Fibroblast of lung (primary cell): ENCODE results near the gene KRTAP10-1. TPM values are rescaled to one million over a fixed set of nuclear protein-coding genes. Genes with fewer than 3 reads are reported as not detected.

Source experiments
- DNase-seq, 2 donors: peaks; one replicate each; pipeline versions ENCODE4 v3.0.0 to v3.0.0-alpha.2; 2010; ENCODE audit warnings: low read depth in 2 of 2
- H2AFZ ChIP-seq: 2 replicates; pipeline ENCODE4 v1.5.1; 2012; ENCODE audit warnings: low read length, control low read depth, inconsistent platforms
- H3K27ac ChIP-seq: 2 replicates; pipeline ENCODE4 v1.5.1; 2011; ENCODE audit warnings: low read length, control low read depth; ENCODE audit not compliant: insufficient read depth
- H3K27me3 ChIP-seq: 2 replicates; pipeline ENCODE4 v1.5.1; 2011; ENCODE audit warnings: mild to moderate bottlenecking, low read length; ENCODE audit not compliant: control insufficient read depth, insufficient read depth
- H3K36me3 ChIP-seq: 2 replicates; pipeline ENCODE4 v1.5.1; 2011; ENCODE audit warnings: low read length; ENCODE audit not compliant: control insufficient read depth, insufficient read depth
- H3K4me1 ChIP-seq: 2 replicates; pipeline ENCODE4 v1.5.1; 2011; ENCODE audit warnings: low read length; ENCODE audit not compliant: control insufficient read depth, insufficient read depth; ENCODE audit errors: extremely low read depth
- H3K4me2 ChIP-seq: 2 replicates; pipeline ENCODE4 v1.5.1; 2011; ENCODE audit warnings: low read length, control low read depth; ENCODE audit not compliant: insufficient read depth; ENCODE audit errors: extremely low read depth
- H3K4me3 ChIP-seq, 4 experiments: fragments of 200-600 bp in 1 of 4; sonication (generic) in 1 of 4; replicated peaks in 1 of 4; 2 replicates each; pipeline ENCODE4 v1.5.1; 2011 to 2016; ENCODE audit warnings: low read length in 4 of 4, low read depth in 3 of 4, mild to moderate bottlenecking in 3 of 4, control low read depth in 2 of 4, inconsistent platforms in 1 of 4, mixed read lengths in 1 of 4; ENCODE audit not compliant: insufficient read depth in 1 of 4; ENCODE audit errors: control extremely low read depth in 1 of 4
- H3K79me2 ChIP-seq: 2 replicates; pipeline ENCODE4 v1.5.1; 2012; ENCODE audit warnings: mild to moderate bottlenecking, low read length, inconsistent platforms; ENCODE audit not compliant: control insufficient read depth, insufficient read depth
- H3K9ac ChIP-seq: 2 replicates; pipeline ENCODE4 v1.5.1; 2011; ENCODE audit warnings: mild to moderate bottlenecking, low read length, control low read depth; ENCODE audit not compliant: insufficient read depth
- H3K9me3 ChIP-seq: 2 replicates; pipeline ENCODE4 v1.5.1; 2012; ENCODE audit warnings: low read depth, low read length; ENCODE audit not compliant: control insufficient read depth, insufficient read depth
- H4K20me1 ChIP-seq: 2 replicates; pipeline ENCODE4 v1.5.1; 2011; ENCODE audit warnings: low read length; ENCODE audit not compliant: control insufficient read depth, insufficient read depth; ENCODE audit errors: extremely low read depth
- EZH2 ChIP-seq: IDR thresholded peaks from 2 replicates; pipeline ENCODE4 v1.5.1; 2012; ENCODE audit warnings: low read length, control low read depth, mild to moderate bottlenecking; ENCODE audit errors: missing control alignments
- polyA plus RNA-seq, 2 donors: library from polyadenylated mRNA; depleted of rRNA in 1 of 2; stranded (reverse) in 1 of 2; unstranded in 1 of 2; fragments of >200 nt; gene quantifications; 2 replicates each; pipeline ENCODE4 v1.2.1, GENCODE V29; 2011 to 2012; ENCODE audit warnings: missing spikeins in 1 of 2
- total RNA-seq: library from RNA; depleted of rRNA; stranded (reverse); fragments of >200 nt; gene quantifications from 2 replicates; pipeline ENCODE4 v1.2.1, GENCODE V29; 2014
- TF ChIP-seq, protein P1 (sequence below), 2 donors: IDR thresholded peaks in 1 of 2; conservative IDR thresholded peaks in 1 of 2; 1 replicate in 1 of 2; 2 replicates in 1 of 2; pipeline ENCODE4 v1.5.1; 2011 to 2012; ENCODE audit warnings: low read length in 2 of 2, control low read depth in 1 of 2, inconsistent platforms in 1 of 2, low read depth in 1 of 2, mild to moderate bottlenecking in 1 of 2

The KRTAP10-1 gene
- total and polyA plus RNA-seq, 2 donors (not counting 1 experiment from before 2014, with no cell fraction given), result not detected

DNA sequence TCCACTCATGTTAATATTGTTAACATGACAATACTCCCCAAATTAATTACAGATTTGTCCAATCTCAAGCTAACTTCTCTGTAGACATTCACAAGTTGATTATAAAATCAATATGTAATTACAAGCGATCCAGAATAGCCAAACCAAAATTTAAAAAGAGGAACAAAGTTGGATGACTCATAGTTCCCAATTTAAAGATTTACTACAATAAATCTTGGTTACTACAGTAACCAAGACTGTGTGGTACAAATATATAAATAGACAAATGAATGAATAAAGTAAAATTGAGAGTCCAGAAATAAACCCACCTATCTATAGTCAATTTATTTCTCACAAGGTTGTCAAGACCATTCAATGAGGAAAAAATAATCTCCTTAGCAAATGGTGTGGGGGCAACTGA lies 26.4 kb upstream of the KRTAP10-1 start:
- H3K4me1 ChIP-seq, result no peaks in the 10 kb centered on the region
- no peaks in the 10 kb centered on the region for H4K20me1 ChIP-seq
- no peak overlapping the region for H3K4me3 ChIP-seq
- H3K79me2 ChIP-seq, result no peaks in the 10 kb centered on the region
- no peak overlapping the region for H3K4me2 ChIP-seq
- H3K9me3 ChIP-seq, result no peaks in the 10 kb centered on the region
- TF ChIP-seq, protein P1, sequence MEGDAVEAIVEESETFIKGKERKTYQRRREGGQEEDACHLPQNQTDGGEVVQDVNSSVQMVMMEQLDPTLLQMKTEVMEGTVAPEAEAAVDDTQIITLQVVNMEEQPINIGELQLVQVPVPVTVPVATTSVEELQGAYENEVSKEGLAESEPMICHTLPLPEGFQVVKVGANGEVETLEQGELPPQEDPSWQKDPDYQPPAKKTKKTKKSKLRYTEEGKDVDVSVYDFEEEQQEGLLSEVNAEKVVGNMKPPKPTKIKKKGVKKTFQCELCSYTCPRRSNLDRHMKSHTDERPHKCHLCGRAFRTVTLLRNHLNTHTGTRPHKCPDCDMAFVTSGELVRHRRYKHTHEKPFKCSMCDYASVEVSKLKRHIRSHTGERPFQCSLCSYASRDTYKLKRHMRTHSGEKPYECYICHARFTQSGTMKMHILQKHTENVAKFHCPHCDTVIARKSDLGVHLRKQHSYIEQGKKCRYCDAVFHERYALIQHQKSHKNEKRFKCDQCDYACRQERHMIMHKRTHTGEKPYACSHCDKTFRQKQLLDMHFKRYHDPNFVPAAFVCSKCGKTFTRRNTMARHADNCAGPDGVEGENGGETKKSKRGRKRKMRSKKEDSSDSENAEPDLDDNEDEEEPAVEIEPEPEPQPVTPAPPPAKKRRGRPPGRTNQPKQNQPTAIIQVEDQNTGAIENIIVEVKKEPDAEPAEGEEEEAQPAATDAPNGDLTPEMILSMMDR (conservative IDR thresholded peaks at IDR 0.05 in 1 of 2, IDR thresholded peaks at IDR 0.05 in 1 of 2; ENCODE audit: low read depth in 1 of 2, low read length in 2 of 2), result no peak
- TF ChIP-seq EZH2, result no peak
- no peak for DNase-seq
- H3K9ac ChIP-seq, result no peak overlapping the region
- no peak overlapping the region for H3K27ac ChIP-seq
- no peaks in the 10 kb centered on the region for H3K27me3 ChIP-seq
- H3K36me3 ChIP-seq, result no peaks in the 10 kb centered on the region
- no peak overlapping the region for H2AFZ ChIP-seq

DNA sequence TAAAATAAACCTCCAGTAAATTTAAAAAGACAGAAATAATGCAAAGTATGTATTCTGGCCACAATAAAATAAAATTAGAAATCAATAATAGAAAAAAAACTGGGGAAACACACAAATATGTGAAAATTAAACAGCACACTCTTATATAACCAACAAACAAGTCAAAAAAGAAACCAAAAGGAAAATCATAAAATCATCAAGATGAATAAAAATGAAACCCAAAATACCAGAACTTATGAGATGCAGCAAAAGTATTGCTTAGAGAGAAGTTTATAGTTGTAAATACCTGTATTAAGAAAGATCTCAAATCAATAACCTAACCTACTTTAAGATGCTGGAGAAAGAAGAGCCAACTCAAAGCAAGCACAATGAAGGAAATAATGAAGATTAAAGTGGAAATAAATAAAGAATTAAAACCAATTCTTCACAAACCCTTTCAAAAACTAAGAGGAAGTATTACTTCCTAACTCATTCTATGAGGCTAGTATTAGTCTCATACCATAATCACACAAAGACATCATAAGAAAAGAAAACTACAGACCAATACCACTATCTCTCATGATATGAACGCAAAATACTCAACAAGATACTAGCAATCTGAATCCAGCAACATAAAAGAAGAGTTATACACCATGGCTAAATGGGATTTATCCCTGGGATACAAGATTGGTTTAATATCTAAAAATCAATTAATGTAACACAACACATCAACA lies 25.0 kb upstream of the KRTAP10-1 start:
- Histone ChIP-seq H3K4me2 (no peak overlapping the region), H3K27ac (no peak overlapping the region), H3K4me1 (no peaks in the 10 kb centered on the region), H3K36me3 (no peaks in the 10 kb centered on the region), H2AFZ (no peak overlapping the region), H3K9ac (no peak overlapping the region), H3K9me3 (no peaks in the 10 kb centered on the region), H3K79me2 (no peaks in the 10 kb centered on the region), H4K20me1 (no peaks in the 10 kb centered on the region), H3K4me3 (no peak overlapping the region), H3K27me3 (no peaks in the 10 kb centered on the region)
- no peak for TF ChIP-seq EZH2
- TF ChIP-seq, protein P1 (conservative IDR thresholded peaks at IDR 0.05 in 1 of 2, IDR thresholded peaks at IDR 0.05 in 1 of 2; ENCODE audit: low read depth in 1 of 2, low read length in 2 of 2), result no peak
- no peak for DNase-seq

DNA sequence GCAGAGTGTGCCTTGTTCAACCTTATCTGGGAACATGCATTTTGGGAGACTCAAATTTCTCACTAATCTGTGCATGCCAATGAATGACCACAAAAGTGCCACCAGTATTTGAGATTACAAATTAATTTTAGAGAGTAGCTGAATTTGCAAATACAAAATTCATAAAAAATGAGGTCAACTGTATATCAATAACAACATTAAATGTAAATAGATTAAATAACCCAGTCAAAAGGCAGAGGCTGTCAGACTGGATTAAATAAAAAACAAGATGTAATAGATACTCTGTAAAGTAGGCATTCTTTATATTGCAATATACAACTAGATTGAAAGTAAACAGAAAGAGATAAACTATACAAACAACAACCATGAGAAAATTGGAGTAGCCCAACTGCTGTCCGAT lies 24.1 kb upstream of the KRTAP10-1 start:
- Histone ChIP-seq H3K27me3 (no peaks in the 10 kb centered on the region), H3K4me3 (no peak overlapping the region), H3K9ac (no peak overlapping the region), H3K79me2 (no peaks in the 10 kb centered on the region), H3K4me1 (no peaks in the 10 kb centered on the region), H4K20me1 (no peaks in the 10 kb centered on the region), H2AFZ (no peak overlapping the region), H3K27ac (no peak overlapping the region), H3K9me3 (no peaks in the 10 kb centered on the region), H3K4me2 (no peak overlapping the region), H3K36me3 (no peaks in the 10 kb centered on the region)
- TF ChIP-seq, protein P1 (conservative IDR thresholded peaks at IDR 0.05 in 1 of 2, IDR thresholded peaks at IDR 0.05 in 1 of 2; ENCODE audit: low read depth in 1 of 2, low read length in 2 of 2), result no peak
- no peak for TF ChIP-seq EZH2
- DNase-seq, result no peak
